H1 (cell line): ENCODE data around the gene SAFB2. TPM values are rescaled to one million over a fixed set of nuclear protein-coding genes. Genes with fewer than 3 reads are reported as not detected.

ENCODE experiments used
- GABPA ChIP-seq: IDR thresholded peaks from 2 replicates; pipeline ENCODE4 v1.6.1; 2011; ENCODE audit warnings: mild to moderate bottlenecking, low read length, moderate library complexity, borderline replicate concordance; ENCODE audit not compliant: insufficient read depth
- KDM5A ChIP-seq: fragments of 200-600 bp; IDR thresholded peaks from 2 replicates; pipeline ENCODE4 v1.7.1; 2012; ENCODE audit warnings: mild to moderate bottlenecking, low read length, inconsistent platforms, mixed read lengths
- PHF8 ChIP-seq: fragments of 200-600 bp; sonication (generic); conservative IDR thresholded peaks from 2 replicates; pipeline ENCODE4 v1.7.1; 2012; ENCODE audit warnings: low read depth, mild to moderate bottlenecking, inconsistent platforms, low read length, moderate library complexity
- TBP ChIP-seq: IDR thresholded peaks from 2 replicates; pipeline ENCODE4 v1.6.1; 2011; ENCODE audit warnings: low read depth, low read length, improper control_type of control experiment
- polyA plus RNA-seq, 7 experiments: library from polyadenylated mRNA; depleted of rRNA in 3 of 7; stranded (reverse) in 5 of 7; unstranded in 2 of 7; fragments of >200 nt in 5 of 7; fragments of 200-250 nt in 2 of 7; gene quantifications; 1 replicate in 5 of 7; 2 replicates in 1 of 7; 4 replicates in 1 of 7; pipeline versions ENCODE4 v1.2.1 to v1.2.3, GENCODE V29; 2011 to 2013; ENCODE audit warnings: missing spikeins in 2 of 7, mixed read lengths in 2 of 7
- total RNA-seq: library from RNA; stranded (reverse); fragmentation: NEBNext Ultra II Directional; extraction: Animal tissue kit (Norgen Biotek cat#: 25700); gene quantifications from 2 replicates; pipeline ENCODE4 v1.2.1, GENCODE V29; 2021

The SAFB2 gene
- total and polyA plus RNA-seq, 2 of the 8 experiments (the other 6 are each of a cell fraction or from before 2014, with no cell fraction given): 14.8 to 63.8 TPM

DNA sequence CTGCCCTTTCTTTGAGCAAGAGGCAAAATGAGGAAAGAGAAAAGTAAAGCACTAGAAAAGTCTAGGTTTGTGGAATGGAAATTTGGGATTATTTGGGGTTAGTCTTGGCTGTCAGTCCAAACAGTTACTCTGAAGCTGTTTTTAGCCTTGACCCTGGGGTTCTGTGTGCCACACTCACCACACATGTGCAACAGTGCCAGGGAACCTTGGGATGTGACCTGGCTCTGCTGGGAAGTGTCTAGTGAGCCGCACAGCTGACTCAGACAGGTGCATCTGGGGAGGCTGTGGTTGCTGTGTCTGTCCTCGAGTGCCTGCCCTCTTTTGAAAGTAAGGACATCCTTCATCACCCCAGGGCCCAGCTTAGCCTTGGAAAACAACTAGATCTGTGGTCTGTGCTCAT lies 41.9 kb upstream of the SAFB2 start (continued):
- TF ChIP-seq PHF8 (no peak), TBP (no peak), KDM5A (no peak), GABPA (no peak)
